SK-N-SH (cell line): ENCODE measurements around the gene KIRREL2. TPM values are rescaled to one million over a fixed set of nuclear protein-coding genes. Genes with fewer than 3 reads are reported as not detected.

Experiments
- CTCF ChIA-PET: fragments of 300-600, 350-600 bp; formaldehyde crosslinking; extraction: SDS; loops from one replicate; lab custom pipeline; 2021; lab: Yijun Ruan, JAX
- POLR2A ChIA-PET: fragments of 350-600 bp; sonication (Branson Sonifier 250); formaldehyde crosslinking; extraction: SDS; loops from one replicate; lab custom pipeline; 2020; ENCODE audit warnings: antibody characterized with exemption, inconsistent platforms; lab: Yijun Ruan, JAX
- DNase-seq: peaks from one replicate; pipeline ENCODE4 v3.0.0; 2012
- H2AFZ ChIP-seq: fragments of 200-600 bp; sonication (generic); 2 replicates; pipeline ENCODE4 v1.8.1; 2016; ENCODE audit warnings: antibody characterized with exemption, mild to moderate bottlenecking, low read depth
- H3F3A ChIP-seq: fragments of 200-600 bp; sonication (generic); replicated peaks from 2 replicates; pipeline ENCODE3; 2016; ENCODE audit warnings: antibody characterized with exemption, mild to moderate bottlenecking; ENCODE audit not compliant: insufficient read depth
- H3K27ac ChIP-seq, 2 experiments: fragments of 200-500 bp in 1 of 2; fragments of 200-600 bp in 1 of 2; sonication (Bioruptor generic) in 1 of 2; sonication (generic), shearing (Covaris generic) in 1 of 2; 2 replicates each; pipeline versions ENCODE4 v1.5.1 to v1.6.1; 2014 to 2016; ENCODE audit warnings: low read depth in 2 of 2, inconsistent platforms in 1 of 2, low read length in 1 of 2, mild to moderate bottlenecking in 1 of 2, mixed read lengths in 1 of 2
- H3K27me3 ChIP-seq: fragments of 200-600 bp; sonication (generic), shearing (Covaris generic); 2 replicates; pipeline ENCODE4 v1.6.1; 2016; ENCODE audit warnings: mixed run types; ENCODE audit not compliant: insufficient read depth
- H3K36me3 ChIP-seq, 2 experiments: fragments of 200-500 bp in 1 of 2; fragments of 200-600 bp in 1 of 2; sonication (Bioruptor generic) in 1 of 2; sonication (generic) in 1 of 2; replicated peaks in 1 of 2; 2 replicates each; pipeline versions ENCODE3 to v1.5.1; 2014 to 2016; ENCODE audit warnings: low read length in 1 of 2, mild to moderate bottlenecking in 1 of 2; ENCODE audit not compliant: insufficient read depth in 2 of 2, control insufficient read depth in 1 of 2
- H3K4me1 ChIP-seq, 2 experiments: fragments of 200-500 bp in 1 of 2; fragments of 200-600 bp in 1 of 2; sonication (Bioruptor generic) in 1 of 2; sonication (generic), shearing (Covaris generic) in 1 of 2; 2 replicates each; pipeline versions ENCODE4 v1.5.1 to v1.6.1; 2014 to 2016; ENCODE audit warnings: low read depth in 1 of 2, low read length in 1 of 2, mixed run types in 1 of 2; ENCODE audit not compliant: insufficient read depth in 2 of 2, control insufficient read depth in 1 of 2
- H3K4me2 ChIP-seq: fragments of 200-600 bp; sonication (generic), shearing (Covaris generic); 2 replicates; pipeline ENCODE4 v1.6.1; 2017; ENCODE audit warnings: mixed run types
- H3K4me3 ChIP-seq, 2 experiments: fragments of 200-500 bp in 1 of 2; fragments of 200-600 bp in 1 of 2; sonication (Bioruptor generic) in 1 of 2; sonication (generic), shearing (Covaris generic) in 1 of 2; 2 replicates each; pipeline versions ENCODE4 v1.5.1 to v1.8.1; 2014 to 2016; ENCODE audit warnings: low read depth in 2 of 2, inconsistent platforms in 1 of 2, low read length in 1 of 2, mild to moderate bottlenecking in 1 of 2, mixed read lengths in 1 of 2, moderate library complexity in 1 of 2
- H3K79me2 ChIP-seq: fragments of 200-600 bp; sonication (generic); 2 replicates; pipeline ENCODE4 v1.8.1; 2017; ENCODE audit warnings: mild to moderate bottlenecking; ENCODE audit not compliant: insufficient read depth
- H3K9ac ChIP-seq: fragments of 200-600 bp; sonication (generic); 2 replicates; pipeline ENCODE4 v1.6.1; 2017; ENCODE audit warnings: mixed run types
- H3K9me2 ChIP-seq: fragments of 200-600 bp; sonication (generic); 2 replicates; pipeline ENCODE4 v1.6.1; 2017; ENCODE audit warnings: mixed run types
- H3K9me3 ChIP-seq: fragments of 200-600 bp; sonication (generic); 2 replicates; pipeline ENCODE4 v1.6.1; 2017; ENCODE audit warnings: mixed run types, mild to moderate bottlenecking, moderate library complexity
- H4K20me1 ChIP-seq: fragments of 200-600 bp; sonication (generic); 2 replicates; pipeline ENCODE4 v1.6.1; 2017; ENCODE audit warnings: mild to moderate bottlenecking, mixed run types; ENCODE audit not compliant: insufficient read depth
- CHD2 ChIP-seq: fragments of 150-350 bp; IDR thresholded peaks from 2 replicates; pipeline ENCODE4 v1.6.1; 2018; ENCODE audit warnings: low read length; ENCODE audit not compliant: partially characterized antibody
- ELF1 ChIP-seq: IDR thresholded peaks from 2 replicates; pipeline ENCODE4 v1.4.0; 2012
- FOSL2 ChIP-seq: IDR thresholded peaks from 2 replicates; pipeline ENCODE4 v1.4.0; 2012; ENCODE audit warnings: low read depth, mild to moderate bottlenecking, moderate library complexity, borderline replicate concordance
- GATA2 ChIP-seq: sonication (generic); formaldehyde crosslinking; IDR thresholded peaks from 2 replicates; pipeline ENCODE4 v1.5.0; 2020; ENCODE audit warnings: mild to moderate bottlenecking, missing genetic modification reagents
- RFX5 ChIP-seq: IDR thresholded peaks from 2 replicates; pipeline ENCODE4 v1.6.1; 2012; ENCODE audit warnings: mild to moderate bottlenecking, improper control_type of control experiment, low read length
- RXRA ChIP-seq: IDR thresholded peaks from 2 replicates; pipeline ENCODE4 v1.4.0; 2012; ENCODE audit warnings: low read depth, mild to moderate bottlenecking, borderline replicate concordance
- ZBTB33 ChIP-seq: IDR thresholded peaks from 2 replicates; pipeline ENCODE4 v1.4.0; 2012; ENCODE audit warnings: low read depth, borderline replicate concordance
- WGBS: methylation state at CpG from one replicate; pipeline ENCODE4 v1.1.6; 2017; ENCODE audit warnings: low lambda C conversion rate; 5-methylcytosine and 5-hydroxymethylcytosine counted together
- polyA plus RNA-seq, 3 experiments: library from polyadenylated mRNA; depleted of rRNA; stranded (reverse); fragments of >200 nt; gene quantifications; 2 replicates each; pipeline ENCODE4 v1.2.3, GENCODE V29; 2012
- TF ChIP-seq, protein P1 (sequence below): IDR thresholded peaks from 2 replicates; pipeline ENCODE4 v1.6.1; 2012; ENCODE audit warnings: mild to moderate bottlenecking, low read depth, low read length, moderate library complexity
- TF ChIP-seq, protein P2 (sequence below): fragments of 200-600 bp; sonication (generic); IDR thresholded peaks from 2 replicates; pipeline ENCODE4 v1.6.1; 2017; ENCODE audit warnings: antibody characterized with exemption, mild to moderate bottlenecking, moderate library complexity
- TF ChIP-seq, protein P3 (sequence below): fragments of 150-350 bp; IDR thresholded peaks from 2 replicates; pipeline ENCODE4 v1.6.1; 2016; ENCODE audit warnings: mild to moderate bottlenecking, low read depth, low read length

The KIRREL2 gene
- polyA plus RNA-seq, 1 of the 3 experiments (the other 2 are of a cell fraction) = 0.21 TPM

DNA sequence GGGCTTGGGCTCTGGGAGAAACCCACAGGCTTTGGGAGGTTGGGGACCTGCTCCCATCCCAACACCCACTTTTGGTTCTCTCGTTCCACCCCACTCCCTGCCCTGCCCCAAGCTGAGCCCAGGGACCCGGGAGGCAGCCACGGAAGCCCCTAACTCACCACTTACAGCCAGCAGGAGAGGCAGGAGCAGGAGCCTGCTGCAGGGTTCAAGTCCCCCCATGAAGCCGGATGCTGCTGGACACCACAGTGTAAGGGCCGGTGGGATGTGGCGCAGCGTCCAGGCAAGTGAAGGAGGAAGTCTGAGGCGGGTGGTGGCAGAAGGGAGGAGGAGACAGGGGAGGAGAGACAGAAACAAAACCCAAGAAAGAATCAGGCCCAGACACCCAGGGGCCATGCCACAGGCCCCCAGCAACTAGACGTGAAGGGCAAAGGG is 51.3 kb downstream of the KIRREL2 start, which contains the start of gene TYROBP:
TSS of gene TYROBP (minus strand) at position 286 of the 432 bp plus-strand sequence. CDS start at position 219, 67 bp downstream.
- no peaks in the 10 kb centered on the region for H3K79me2 ChIP-seq
- ChIA-PET POLR2A (no interaction called here), CTCF (interaction anchor here (0.9 kb wide), 1 partner anchor 23 kb away, joined by 3 read pairs; no protein-coding TSS in a partner anchor)
- no peak within 1 kb of the TSS for H3K9ac ChIP-seq
- no peaks in the 10 kb centered on the region; a peak in 2 of 4 replicates for H3K4me1 ChIP-seq
- no peaks in the 10 kb centered on the region for H3F3A ChIP-seq
- H4K20me1 ChIP-seq = no peaks in the 10 kb centered on the region
- WGBS = 89% methylated on average over 9 of the region's 9 CpGs
- H3K36me3 ChIP-seq = no peaks in the 10 kb centered on the region
- TF ChIP-seq GATA2 (CRISPR knock-in tag) (no peak), CHD2 (no peak)
- TF ChIP-seq, protein P1, sequence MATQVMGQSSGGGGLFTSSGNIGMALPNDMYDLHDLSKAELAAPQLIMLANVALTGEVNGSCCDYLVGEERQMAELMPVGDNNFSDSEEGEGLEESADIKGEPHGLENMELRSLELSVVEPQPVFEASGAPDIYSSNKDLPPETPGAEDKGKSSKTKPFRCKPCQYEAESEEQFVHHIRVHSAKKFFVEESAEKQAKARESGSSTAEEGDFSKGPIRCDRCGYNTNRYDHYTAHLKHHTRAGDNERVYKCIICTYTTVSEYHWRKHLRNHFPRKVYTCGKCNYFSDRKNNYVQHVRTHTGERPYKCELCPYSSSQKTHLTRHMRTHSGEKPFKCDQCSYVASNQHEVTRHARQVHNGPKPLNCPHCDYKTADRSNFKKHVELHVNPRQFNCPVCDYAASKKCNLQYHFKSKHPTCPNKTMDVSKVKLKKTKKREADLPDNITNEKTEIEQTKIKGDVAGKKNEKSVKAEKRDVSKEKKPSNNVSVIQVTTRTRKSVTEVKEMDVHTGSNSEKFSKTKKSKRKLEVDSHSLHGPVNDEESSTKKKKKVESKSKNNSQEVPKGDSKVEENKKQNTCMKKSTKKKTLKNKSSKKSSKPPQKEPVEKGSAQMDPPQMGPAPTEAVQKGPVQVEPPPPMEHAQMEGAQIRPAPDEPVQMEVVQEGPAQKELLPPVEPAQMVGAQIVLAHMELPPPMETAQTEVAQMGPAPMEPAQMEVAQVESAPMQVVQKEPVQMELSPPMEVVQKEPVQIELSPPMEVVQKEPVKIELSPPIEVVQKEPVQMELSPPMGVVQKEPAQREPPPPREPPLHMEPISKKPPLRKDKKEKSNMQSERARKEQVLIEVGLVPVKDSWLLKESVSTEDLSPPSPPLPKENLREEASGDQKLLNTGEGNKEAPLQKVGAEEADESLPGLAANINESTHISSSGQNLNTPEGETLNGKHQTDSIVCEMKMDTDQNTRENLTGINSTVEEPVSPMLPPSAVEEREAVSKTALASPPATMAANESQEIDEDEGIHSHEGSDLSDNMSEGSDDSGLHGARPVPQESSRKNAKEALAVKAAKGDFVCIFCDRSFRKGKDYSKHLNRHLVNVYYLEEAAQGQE = no peak
- TF ChIP-seq, protein P2, sequence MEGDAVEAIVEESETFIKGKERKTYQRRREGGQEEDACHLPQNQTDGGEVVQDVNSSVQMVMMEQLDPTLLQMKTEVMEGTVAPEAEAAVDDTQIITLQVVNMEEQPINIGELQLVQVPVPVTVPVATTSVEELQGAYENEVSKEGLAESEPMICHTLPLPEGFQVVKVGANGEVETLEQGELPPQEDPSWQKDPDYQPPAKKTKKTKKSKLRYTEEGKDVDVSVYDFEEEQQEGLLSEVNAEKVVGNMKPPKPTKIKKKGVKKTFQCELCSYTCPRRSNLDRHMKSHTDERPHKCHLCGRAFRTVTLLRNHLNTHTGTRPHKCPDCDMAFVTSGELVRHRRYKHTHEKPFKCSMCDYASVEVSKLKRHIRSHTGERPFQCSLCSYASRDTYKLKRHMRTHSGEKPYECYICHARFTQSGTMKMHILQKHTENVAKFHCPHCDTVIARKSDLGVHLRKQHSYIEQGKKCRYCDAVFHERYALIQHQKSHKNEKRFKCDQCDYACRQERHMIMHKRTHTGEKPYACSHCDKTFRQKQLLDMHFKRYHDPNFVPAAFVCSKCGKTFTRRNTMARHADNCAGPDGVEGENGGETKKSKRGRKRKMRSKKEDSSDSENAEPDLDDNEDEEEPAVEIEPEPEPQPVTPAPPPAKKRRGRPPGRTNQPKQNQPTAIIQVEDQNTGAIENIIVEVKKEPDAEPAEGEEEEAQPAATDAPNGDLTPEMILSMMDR = no peak
- H3K9me2 ChIP-seq = no peaks in the 10 kb centered on the region
- no peak for DNase-seq
- H3K4me2 ChIP-seq = no peak within 1 kb of the TSS
- H2AFZ ChIP-seq = no peak within 1 kb of the TSS
- no peak within 1 kb of the TSS for H3K27ac ChIP-seq
- H3K27me3 ChIP-seq = no peaks in the 10 kb centered on the region
- no peak within 1 kb of the TSS for H3K4me3 ChIP-seq
- H3K9me3 ChIP-seq = no peaks in the 10 kb centered on the region

- Histone ChIP-seq H2AFZ (no peak overlapping the region), H3K4me3 (no peak overlapping the region), H3K4me2 (no peak overlapping the region), H3K79me2 (no peaks in the 10 kb centered on the region), H3K9ac (no peak overlapping the region), H3K9me2 (no peaks in the 10 kb centered on the region), H4K20me1 (no peaks in the 10 kb centered on the region), H3K9me3 (no peaks in the 10 kb centered on the region), H3K36me3 (no peaks in the 10 kb centered on the region), H3K4me1 (no peaks in the 10 kb centered on the region), H3K27me3 (no peaks in the 10 kb centered on the region), H3K27ac (no peak overlapping the region), H3F3A (no peaks in the 10 kb centered on the region)
- ChIA-PET CTCF (interaction anchor here (0.9 to 1.0 kb wide), 2 partner anchors 12 to 22 kb away, joined by 3 read pairs; no protein-coding TSS in a partner anchor), POLR2A (no interaction called here)
- 78% methylated on average over 9 of the region's 10 CpGs for WGBS
- no peak for DNase-seq
- TF ChIP-seq ZBTB33 (no peak), RFX5 (no peak), FOSL2 (no peak), GATA2 (CRISPR knock-in tag) (no peak), ELF1 (no peak), RXRA (no peak), CHD2 (no peak)
- TF ChIP-seq, protein P3, sequence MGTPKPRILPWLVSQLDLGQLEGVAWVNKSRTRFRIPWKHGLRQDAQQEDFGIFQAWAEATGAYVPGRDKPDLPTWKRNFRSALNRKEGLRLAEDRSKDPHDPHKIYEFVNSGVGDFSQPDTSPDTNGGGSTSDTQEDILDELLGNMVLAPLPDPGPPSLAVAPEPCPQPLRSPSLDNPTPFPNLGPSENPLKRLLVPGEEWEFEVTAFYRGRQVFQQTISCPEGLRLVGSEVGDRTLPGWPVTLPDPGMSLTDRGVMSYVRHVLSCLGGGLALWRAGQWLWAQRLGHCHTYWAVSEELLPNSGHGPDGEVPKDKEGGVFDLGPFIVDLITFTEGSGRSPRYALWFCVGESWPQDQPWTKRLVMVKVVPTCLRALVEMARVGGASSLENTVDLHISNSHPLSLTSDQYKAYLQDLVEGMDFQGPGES = no peak
- TF ChIP-seq, protein P1 = no peak
Measured at GRCh38 chr19:35908973-35909683, 52.4 kb downstream of the KIRREL2 start.
